ENCODE results near the gene USP34.

DNA sequence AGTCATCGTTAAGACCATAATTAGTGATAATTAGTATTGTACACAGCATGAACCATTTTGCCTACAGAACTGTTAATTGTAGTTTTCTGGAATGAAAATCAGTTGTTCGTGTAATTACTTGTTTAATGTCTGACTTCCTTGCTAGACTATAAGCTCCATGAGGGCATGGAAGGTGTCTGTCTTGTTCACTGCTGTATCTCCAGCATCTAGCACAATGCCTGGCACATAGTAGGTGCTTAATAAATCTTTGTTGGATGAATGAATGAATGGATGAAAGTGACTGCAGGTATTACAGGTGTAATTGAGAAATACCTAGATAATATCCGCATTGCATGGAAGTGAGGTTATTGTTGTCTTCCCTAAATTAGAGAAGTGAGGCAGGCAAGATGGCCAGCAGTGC lies 287.1 kb downstream of the USP34 start:
- TF ChIP-seq TEAD4 (IDR thresholded peaks at IDR 0.05) (no peak), NFIC (IDR thresholded peaks at IDR 0.05) (no peak), TAF1 (IDR thresholded peaks at IDR 0.05; ENCODE audit: low read depth) (no peak), CREB1 (IDR thresholded peaks at IDR 0.05; ENCODE audit: low read depth) (no peak), YY1 (IDR thresholded peaks at IDR 0.05; ENCODE audit: low read depth) (no peak), EGR1 (IDR thresholded peaks at IDR 0.05) (no peak), FOXM1 (IDR thresholded peaks at IDR 0.05; ENCODE audit: borderline replicate concordance, low read depth) (no peak)
- TF ChIP-seq, protein P1, sequence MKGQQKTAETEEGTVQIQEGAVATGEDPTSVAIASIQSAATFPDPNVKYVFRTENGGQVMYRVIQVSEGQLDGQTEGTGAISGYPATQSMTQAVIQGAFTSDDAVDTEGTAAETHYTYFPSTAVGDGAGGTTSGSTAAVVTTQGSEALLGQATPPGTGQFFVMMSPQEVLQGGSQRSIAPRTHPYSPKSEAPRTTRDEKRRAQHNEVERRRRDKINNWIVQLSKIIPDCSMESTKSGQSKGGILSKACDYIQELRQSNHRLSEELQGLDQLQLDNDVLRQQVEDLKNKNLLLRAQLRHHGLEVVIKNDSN (IDR thresholded peaks at IDR 0.05) = no peak
- TF ChIP-seq, protein P2, sequence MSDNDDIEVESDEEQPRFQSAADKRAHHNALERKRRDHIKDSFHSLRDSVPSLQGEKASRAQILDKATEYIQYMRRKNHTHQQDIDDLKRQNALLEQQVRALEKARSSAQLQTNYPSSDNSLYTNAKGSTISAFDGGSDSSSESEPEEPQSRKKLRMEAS (IDR thresholded peaks at IDR 0.05) = no peak

Data from Ishikawa (cell line).